LHCN-M2 (cell line): ENCODE results near the gene ELMO1. TPM values are rescaled to one million over a fixed set of nuclear protein-coding genes. Genes with fewer than 3 reads are reported as not detected.

ENCODE experiments used
- DNase-seq: peaks from one replicate; pipeline ENCODE4 v3.0.0-alpha.2; 2012; ENCODE audit warnings: low read depth
- total RNA-seq: library from RNA; depleted of rRNA; stranded (reverse); fragments of >200 nt; gene quantifications from 2 replicates; pipeline ENCODE4 v1.2.3, GENCODE V29; 2014

ELMO1 gene
- total RNA-seq, 1 experiment from 2014 or later = not detected

- no peak for DNase-seq
Measured at GRCh38 chr7:37269711-37270508, 178.8 kb downstream of the ELMO1 start.

- no peak for DNase-seq
Measured at GRCh38 chr7:37267251-37267650, 181.4 kb downstream of the ELMO1 start.

GRCh38 chr7:37265876-37266275 lies 182.8 kb downstream of the ELMO1 start:
- no peak for DNase-seq

- DNase-seq = no peak
Measured at GRCh38 chr7:37265006-37265405, 183.7 kb downstream of the ELMO1 start.

- DNase-seq = no peak
Measured at GRCh38 chr7:37262181-37262580, 186.5 kb downstream of the ELMO1 start.

- DNase-seq = no peak
Measured at GRCh38 chr7:37259319-37259821, 189.3 kb downstream of the ELMO1 start.

- no peak for DNase-seq
Measured at GRCh38 chr7:37256631-37257030, 192.0 kb downstream of the ELMO1 start.

- DNase-seq = no peak
Measured at GRCh38 chr7:37255327-37255944, 193.2 kb downstream of the ELMO1 start.

- DNase-seq = no peak
Measured at GRCh38 chr7:37251222-37251621, 197.4 kb downstream of the ELMO1 start.

- DNase-seq = no peak
Measured at GRCh38 chr7:37249240-37249639, 199.4 kb downstream of the ELMO1 start.

- no peak for DNase-seq
Measured at GRCh38 chr7:37248396-37248861, 200.2 kb downstream of the ELMO1 start.

- DNase-seq = no peak
Measured at GRCh38 chr7:37247861-37248260, 200.8 kb downstream of the ELMO1 start.

- DNase-seq = no peak
Measured at GRCh38 chr7:37245590-37245989, 203.1 kb downstream of the ELMO1 start.

GRCh38 chr7:37236906-37237305 lies 211.8 kb downstream of the ELMO1 start:
- no peak for DNase-seq

- no peak for DNase-seq
Measured at GRCh38 chr7:37235813-37236212, 212.9 kb downstream of the ELMO1 start.

GRCh38 chr7:37234928-37235327 lies 213.7 kb downstream of the ELMO1 start:
- DNase-seq = peak; percentile 3

- DNase-seq = no peak
Measured at GRCh38 chr7:37234334-37234733, 214.3 kb downstream of the ELMO1 start.

GRCh38 chr7:37231613-37232012 lies 217.1 kb downstream of the ELMO1 start:
- no peak for DNase-seq

- DNase-seq = no peak
Measured at GRCh38 chr7:37230221-37230620, 218.4 kb downstream of the ELMO1 start.

GRCh38 chr7:37229381-37229780 lies 219.3 kb downstream of the ELMO1 start:
- DNase-seq = no peak

- no peak for DNase-seq
Measured at GRCh38 chr7:37225285-37225969, 223.2 kb downstream of the ELMO1 start.

GRCh38 chr7:37224746-37225145 lies 223.9 kb downstream of the ELMO1 start:
- no peak for DNase-seq
